ENCODE measurements around the gene ZFYVE28.

The ZFYVE28 gene

DNA sequence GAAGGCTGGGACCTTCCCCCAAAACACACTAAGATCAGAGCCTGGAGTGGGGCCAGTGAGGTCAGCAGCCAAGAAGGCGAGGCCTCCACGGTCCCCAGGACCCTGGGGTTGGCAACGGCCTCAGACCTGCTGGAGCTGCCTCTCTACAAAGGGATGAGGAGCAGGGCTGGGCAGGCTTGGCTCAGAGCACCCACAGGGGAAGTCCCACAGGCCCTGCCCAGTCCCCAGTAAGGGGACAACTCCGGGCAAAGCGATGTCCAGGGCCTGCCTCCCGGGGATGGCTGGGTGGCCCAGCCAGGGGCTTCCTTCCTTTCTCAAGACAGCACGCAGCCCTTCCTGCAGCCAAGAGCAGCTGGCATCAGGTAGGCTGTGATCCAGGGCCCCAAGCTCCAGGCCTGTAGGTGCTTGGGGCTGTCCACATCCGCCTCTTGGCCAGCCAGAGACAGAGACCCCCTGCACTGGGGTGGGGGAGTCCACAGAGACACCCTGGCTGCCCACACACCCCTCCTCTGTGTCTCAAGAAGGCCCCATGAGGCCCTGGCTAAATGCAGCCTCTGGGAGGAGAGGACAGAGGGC is 162.2 kb downstream of the ZFYVE28 start:
- peak in 1 of 2 experiments; percentile 0 for DNase-seq

DNA sequence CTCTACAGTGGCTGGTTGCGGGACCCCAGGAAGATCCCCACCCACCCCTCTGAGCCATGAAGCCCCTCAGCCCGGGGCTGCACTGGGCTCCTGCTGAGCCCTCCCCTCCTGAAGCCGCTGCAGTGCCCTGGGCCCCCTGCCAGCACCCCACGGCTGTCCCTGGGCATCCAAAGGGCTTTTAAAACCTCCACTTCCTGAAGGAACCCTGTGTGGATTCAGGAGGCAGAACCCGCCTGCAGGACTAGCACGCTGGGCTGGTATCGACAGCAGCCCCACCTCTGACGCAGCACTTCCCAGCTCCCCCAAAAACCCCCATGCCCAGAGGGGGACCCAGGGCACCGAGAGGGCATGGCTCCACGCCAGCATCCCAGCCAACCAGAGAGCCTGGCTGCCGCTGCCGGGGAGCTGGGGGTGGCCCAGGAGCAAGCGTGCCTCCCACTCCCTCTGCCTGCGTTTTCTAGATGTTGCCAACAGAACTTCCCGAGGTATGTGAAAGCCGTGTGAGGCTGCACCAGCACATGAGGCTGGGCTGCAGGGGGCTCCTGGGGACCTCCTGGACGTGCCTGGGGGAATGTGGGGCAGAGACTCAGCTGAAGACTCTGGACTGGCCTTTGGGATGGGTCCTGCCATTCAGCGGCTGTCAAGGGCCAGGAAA is 162.8 kb downstream of the ZFYVE28 start:
- peak in 1 of 2 experiments; percentile 0 for DNase-seq

DNA sequence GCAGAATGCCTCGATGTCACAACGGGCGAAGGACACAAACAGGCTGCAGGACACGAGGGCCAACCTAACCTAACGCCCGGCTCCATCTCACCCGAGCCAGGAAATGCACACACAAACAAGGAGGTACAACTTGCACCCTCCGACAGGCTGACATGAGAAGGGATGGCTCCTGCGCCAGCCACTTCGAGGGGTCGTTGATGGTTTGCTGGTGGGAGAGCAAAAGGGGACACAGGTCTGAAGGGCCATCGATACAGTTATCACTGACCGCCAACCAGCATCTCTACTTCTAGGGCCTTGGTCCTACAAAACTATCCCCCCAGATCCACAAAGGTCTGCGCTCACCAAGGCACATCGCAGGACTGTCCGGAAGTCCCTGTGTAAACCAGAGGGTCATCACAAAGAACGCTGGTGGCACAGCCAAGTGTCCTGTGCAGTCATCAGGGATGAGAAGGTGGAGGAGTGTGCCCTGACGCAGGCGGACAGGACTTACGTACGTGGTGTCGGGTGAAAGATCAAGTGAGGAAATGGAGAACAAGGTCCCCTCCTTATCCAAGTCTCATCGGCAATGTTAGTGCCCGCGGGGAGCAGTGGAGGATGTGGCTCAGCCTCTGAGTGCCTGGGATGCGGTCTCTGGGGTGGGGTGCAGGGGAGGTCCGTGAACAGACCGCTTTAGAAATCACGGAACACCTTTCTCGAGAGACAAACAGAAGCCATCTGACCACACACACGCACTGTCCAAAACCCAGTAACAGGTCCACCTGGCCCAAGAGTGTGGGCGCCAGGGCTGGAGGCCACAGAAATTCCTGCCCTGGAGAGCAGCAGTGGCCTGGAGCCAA is 163.6 kb downstream of the ZFYVE28 start:
- DNase-seq, result no peak

DNA sequence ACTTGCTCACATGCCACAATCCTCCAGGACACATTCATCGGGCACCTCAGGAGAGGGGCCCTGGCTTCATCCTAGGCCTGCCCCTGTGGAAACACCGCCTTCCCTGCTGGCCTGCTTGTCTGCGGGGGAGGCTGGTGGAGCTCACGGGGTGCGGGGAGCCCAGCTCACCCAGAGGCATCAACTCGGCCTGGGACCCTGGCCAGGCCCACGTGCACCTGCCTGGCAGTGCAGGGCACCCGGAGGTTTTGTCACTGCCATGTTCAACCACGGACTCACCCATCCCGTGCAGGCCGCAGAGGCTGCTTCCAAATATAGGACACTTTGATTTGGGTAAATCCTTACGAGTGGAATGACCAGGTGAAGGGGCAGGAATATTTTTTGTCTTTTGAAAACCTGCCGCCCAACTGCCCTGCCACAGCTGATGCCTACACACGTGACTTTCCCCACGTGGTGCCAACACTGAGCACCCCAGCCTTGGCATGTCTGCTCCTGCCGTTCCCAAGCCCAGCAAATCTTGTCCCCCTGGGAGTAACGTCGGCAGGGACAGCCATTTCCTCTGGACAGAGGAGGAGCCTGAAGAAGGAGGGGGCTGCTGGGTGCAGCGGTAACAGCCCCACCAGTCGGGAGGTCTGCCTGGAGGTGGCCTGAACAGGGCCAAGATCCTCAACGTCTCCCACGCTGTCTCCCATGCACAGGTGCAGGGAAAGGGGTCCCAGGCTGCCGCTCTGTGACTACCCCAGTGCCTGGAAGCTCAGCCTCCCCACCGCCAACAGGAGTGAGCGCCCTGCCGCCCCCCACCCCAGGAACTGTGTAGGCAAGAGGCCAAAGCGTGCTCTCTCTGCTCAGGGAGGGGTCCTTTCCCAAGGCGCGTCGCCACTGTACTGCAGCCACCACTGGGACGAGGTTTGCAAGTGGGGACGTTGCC is 165.0 kb downstream of the ZFYVE28 start:
- DNase-seq, result peak in 1 of 2 experiments; percentile 0

DNA sequence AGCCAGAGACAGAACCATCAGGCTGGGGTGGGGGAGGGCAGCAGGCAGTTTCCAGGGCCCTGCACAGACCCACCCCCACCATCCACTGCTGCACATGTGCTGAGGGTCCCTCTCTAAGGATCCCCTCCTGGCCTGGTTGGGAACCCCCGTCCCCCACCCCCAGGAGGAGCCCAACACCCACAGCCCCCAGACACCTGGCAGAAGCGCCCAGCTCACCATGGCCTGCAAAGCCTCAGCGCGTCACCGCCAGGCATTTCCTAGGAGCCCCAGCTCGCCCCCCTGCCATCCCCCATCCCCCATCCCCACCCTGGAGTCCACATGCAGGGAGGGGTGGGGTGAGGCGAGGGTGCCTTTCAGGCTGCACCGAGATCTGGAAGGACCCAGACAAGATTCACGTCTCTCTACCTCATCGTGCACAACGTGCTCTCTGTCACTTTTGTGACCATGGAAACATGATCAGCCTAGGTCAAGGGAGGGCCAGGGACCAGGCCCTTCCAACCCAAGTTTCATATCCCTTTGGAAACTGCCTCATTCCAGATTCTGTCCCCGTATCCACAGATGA is 165.8 kb downstream of the ZFYVE28 start:
- DNase-seq, result no peak

DNA sequence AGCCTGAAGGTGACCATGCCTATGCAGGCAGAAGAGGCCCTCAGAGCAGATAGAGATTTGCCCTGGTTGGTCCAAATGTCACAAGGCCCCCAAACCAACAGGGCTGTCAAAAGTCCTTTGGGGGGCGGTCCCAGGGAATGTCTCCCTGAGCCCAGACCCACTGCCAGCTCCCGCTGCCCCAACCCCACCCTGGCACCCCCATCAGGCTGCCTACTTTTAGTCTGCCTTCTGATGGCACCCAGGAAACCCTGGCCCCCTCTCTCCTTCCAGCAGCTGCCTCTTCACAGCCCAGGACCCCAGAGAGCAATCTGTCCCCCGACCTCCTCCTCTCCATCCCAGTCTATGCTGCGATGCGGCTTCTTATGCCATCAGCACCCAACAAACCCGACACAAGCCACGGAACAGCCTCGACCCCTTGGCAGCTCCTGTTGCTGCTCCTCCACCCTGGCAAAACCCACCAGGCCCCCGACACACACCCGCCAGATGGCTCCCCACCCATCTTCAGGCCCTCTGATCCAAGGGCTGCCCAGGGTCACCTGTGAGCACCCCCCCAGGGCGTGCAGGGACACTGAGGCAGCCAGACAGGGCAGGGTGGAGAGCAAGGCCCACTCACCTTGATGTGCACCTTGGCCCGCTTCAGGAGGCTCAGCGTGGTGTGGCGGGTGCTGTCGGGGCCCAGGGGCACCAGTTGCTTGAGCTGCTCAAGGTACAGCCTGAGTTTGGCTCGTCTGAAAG is 166.5 kb downstream of the ZFYVE28 start:
- no peak for DNase-seq

DNA sequence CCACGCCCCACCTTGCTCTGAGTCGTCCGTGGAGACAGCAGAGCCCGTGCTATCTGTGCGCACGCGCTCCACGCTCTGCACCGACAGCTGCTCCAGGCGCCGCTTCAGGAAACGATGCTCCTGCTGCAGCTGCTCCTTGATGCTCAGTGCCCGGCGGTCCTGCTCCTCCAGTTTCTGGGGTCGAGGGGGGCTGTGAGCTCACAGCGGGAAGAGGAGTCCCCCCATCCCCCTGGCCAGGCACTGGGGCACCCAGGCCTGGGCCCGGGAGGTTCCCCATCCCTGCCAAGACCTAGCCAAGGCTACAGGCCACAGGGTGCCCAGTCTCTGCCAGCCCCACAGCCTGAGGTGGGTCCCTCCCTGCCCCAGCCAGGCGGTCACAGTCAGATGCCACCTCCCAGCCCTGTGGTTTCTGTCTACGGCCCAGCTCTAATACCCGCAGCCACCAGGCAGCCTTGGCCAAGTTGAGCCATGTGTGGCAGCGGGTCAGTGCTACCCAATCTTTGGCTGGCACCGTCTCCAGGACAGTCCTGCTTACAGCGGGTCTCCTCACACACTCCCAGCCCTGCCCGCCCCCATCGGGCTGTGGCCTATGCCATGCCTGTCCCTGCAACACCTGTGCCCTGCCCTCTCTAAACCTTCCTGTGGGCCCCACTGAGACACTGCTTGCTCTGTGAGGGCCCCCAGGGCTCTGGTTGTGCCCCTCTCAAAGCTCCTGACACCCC is 167.2 kb downstream of the ZFYVE28 start:
- peak in 1 of 2 experiments; percentile 0 for DNase-seq

DNA sequence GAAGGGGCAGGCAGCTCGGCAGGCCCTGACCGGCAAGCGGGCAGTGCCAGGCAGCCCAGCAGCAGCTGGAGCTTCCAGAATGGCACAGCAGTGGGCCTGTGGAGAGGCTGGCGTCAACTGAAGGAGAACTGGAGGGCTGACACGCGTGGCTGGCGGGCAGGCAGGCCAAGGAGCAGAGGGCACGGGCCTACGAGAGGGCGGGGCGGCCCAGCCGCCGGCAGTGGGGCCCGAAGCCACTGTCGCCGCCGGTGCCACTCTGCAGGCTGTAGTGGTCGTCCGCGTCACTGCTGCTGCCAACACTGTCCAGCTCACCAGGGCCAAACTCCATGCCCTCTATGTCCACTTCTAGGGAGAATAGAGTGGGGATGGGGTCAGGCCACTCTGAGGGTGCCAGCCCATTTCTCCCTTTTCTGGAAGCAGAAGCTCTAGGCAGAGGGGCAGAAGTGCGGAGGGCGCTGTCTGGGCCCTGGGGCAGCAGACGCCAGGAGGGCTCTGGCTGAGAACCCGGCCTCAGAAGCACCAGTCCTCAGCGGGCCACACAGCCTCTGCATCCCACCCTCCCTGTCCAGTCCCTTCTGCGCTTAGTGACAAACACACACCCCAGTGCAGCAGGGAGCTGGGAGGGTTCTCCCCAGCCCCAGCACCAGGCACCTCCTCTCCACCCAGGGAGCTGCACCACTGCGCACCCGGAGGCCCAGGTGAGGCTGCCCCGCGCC is 167.9 kb downstream of the ZFYVE28 start:
- no peak for DNase-seq

DNA sequence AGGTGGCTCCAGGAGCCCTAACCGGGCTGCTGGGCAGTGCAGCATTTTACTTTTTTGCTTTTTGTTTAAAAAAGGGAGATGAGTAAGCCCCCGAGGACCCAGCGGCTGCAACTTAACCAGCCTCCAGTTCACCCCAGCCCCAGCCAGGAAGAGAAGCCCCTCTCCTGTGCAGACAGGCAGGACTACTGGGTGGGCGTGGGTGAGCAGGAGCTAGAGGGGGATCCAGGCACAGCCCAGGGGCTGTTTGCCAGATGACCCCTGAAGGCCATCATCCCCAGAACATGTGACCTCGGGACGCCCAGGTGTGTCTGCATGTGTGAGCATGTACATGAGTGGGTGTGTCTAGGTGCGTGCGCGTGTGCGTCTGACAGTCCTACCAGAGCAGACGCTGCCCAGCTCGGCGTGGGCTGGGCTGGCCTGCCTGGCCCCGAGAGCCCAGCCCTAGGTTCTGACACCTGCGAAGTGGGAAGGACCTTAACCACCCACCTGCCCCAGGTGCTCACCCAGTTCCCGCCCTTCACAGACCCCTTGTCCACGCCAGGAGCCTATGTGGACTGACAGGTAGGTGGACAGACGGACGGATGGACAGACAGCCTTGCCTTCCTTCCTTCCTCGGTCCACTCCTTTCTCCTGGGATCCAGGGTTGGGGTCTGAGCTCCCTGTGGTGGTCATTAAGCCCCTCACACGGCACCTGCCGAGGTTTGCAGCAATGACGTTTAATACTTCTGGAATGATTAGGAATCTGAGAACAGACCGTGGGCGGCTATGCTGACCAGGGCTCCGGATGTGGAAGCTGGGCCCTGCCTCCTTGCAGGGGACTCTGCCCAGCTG is 168.7 kb downstream of the ZFYVE28 start:
- DNase-seq, result no peak

DNA sequence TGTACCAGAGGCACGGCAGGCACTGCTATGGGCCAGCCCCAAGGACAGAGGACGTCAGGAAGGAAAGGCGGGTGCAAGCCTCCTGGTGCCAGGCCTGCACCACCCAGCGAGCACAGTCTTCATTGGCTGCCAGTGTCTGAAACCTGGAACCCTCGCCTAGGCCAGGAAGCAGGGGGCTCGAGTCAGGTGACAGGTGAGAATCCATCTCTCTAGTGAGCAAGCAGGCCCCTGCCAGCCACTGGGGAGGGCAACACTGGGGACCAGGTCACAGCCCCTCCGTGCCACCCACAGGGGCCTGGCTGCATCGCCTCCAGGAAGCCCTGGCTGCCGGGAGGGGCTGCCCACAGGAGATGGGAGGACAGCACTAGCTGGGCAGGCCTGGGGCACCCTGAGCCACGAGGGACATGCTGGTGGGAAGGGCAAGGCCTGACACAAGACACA is 169.6 kb downstream of the ZFYVE28 start:
- DNase-seq, result no peak

DNA sequence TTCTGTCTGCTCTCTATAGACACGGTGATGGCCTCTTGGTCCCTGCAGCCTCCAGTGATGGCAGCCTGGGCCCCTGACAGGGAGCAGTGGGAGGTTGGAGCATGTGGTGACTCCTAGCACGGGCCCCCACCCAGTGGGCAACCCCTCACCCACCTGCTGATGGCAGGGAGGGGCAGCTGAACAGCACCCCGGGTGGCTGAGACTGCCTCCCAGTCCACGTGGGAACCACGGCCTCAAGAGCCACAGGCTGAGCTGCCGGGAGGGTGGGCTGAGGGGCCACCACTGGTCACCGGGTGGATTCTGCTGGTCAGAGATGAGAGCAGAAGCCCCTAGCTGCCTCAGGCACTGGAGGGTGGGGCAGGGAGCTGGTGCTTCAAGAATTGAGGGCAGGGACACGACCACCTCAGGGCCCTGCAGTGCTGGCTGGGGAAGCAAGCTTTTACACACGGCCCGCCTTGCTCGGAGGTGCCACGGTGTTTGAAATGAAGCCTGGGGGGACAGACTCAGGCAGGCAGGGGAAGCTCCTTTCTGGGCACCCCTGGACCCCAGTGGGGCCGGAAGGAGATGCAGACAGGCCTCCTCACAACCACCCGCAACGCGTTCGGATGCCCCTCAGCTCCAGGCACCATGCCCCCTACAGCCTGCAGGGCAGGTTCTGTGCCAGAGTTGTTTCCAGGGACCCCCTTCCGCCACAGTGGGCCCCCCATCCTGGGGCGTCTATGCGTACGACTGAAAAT is 170.2 kb downstream of the ZFYVE28 start:
- no peak for DNase-seq

DNA sequence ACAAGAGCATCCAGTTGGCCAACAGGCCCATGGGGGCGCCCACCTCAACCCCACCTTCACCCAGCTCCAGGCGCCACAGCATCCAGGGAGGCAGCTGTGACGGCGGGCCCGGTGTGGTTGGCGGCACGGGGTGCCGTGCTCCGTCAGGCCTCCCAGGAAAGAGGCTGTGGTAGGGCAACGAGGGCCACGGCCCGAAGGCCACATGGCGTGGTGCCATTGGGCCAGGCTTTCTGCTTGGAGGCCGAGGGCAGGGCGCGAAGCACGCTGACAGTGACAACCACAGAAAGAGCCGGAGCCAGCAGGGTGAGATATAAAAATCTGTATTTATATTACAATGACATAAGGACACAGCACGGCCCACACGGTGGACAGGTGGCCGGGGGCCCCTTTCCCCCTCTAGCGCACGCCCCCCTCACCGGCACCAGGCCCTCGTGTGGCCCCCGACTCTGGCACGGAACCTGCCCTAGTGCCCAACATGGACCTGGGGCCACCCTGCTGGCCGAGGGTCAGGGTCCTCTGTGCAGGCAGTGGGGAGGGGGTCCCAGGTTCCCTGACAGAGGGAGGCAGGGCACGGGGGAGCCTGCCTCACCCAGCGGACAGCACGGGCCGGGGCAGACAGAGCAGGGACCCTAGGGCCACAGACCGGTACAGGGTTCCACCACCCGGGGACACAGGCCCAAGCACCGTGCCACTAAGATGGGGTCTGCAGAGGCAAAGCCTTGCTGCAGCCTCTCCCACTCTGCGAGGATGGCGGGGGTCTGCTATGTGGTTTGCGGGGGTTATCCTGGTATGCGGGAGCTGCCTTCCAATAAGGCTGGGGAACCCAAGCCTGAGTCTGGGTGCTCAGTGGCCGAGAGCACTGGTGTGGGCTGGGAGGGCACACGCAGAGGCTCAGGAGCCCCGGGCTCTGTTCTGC is 171.1 kb downstream of the ZFYVE28 start:
- no peak for DNase-seq

DNA sequence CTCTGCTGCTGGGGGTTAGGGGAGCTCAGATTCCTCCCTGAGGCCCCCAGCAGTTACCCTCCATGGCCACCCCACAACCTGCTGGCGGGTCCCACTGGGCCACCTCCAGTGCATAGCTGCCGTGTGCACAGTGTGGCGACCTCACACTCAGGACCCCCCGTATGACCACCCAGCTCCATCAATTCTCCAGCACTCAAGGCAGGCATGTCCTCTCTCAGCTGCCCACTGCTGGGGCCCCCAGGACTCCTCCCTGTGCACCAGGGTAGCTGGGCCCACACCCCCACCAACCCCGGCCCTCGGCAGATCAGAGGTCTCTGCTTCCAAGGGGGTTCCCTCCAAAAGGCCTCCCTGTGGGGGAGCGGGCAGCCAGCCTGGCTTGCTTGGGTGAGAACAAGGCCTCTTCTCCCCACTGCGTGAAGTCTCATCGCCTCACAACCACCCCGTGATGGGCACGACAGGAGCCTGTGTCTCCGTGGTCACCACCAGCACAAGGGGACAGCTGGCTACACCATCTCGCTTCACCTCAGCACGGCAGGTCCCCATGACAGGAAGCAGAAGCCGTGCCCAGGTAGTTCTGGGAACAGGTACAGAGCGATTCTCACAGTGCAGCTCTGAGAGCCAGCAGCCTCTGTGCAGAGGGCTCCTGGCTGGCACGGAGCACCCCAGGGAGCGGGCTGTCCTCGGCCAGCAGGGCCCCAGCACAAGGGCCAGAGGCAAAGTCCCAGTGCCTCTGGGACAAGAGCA is 171.9 kb downstream of the ZFYVE28 start:
- DNase-seq, result no peak

DNA sequence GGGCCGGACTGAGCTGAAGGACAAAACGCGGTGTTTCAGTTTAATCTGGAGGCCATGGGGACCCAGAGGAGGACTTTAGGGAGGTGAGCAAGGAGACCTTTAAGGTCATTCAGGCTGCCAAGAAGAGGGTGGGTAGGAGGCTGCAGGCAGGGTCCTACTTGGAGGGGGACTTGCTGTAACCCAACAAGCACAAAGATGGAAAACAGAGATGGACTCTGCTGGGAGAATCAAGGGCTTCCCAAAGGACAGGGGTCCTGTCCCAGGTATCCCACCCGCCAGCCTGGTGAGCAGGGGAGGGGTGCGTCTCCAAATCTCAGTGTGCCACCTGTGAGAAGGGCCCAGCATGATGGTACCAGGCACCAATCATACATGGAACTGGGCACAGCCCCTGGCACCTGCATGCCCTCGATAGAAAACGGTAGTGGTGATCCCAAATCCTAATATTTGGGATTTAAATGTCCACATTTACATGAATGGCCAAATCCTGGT is 172.6 kb downstream of the ZFYVE28 start:
- DNase-seq, result no peak

DNA sequence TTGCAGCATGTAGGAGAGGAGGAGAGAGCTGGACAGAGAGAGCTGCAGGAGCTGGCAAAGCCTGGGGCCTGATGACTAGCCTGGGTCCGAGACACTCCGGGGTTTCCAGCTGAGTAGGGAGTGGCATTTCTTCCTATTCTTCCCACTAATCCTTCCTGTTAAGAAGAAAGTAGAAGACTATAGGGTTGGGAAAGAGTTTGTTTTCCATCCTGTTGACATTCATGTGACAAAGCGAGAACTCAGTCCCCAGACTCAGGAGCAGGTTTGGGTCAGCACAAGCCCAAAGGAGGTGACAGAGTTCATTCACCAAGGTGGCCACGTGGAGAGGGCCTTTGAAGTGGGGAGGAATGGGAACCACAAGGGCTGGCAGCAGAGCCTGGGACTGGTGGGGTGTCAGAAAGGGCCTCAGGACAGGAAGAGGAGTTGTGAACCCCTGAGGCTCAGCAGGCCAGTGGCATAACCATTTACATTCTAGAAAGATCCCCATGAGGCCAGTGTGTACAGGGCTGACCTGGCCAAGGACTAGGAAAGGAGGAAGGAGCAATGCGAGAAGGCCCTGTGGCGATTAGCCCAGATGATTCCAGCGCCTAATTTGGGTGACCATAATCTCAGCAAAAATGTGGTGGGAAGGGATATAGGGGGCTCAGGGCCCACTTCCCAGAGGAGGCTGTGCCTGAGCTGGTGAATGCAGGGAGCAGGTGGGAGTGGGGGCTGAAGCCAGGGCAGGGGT is 173.2 kb downstream of the ZFYVE28 start:
- peak in 1 of 2 experiments; percentile 1 for DNase-seq
